ENCODE results near the gene MEI1. TPM values are rescaled to one million over a fixed set of nuclear protein-coding genes. Genes with fewer than 3 reads are reported as not detected.

The MEI1 gene
- total RNA-seq, 3 donors from 2014 or later, result 1.3 to 12.1 (median 4.3) TPM

GRCh38 chr22:41813726-41814410, 114.6 kb downstream of the MEI1 start:
- DNase-seq (ENCODE audit: low spot score in 2 of 2), result no peak
- no peak for TF ChIP-seq CTCF (IDR thresholded peaks at IDR 0.05)
- no peak for TF ChIP-seq POLR2A (IDR thresholded peaks at IDR 0.05)
- TF ChIP-seq POLR2AphosphoS5 (IDR thresholded peaks at IDR 0.05), result no peak
- Histone ChIP-seq H3K36me3 (no peaks in the 10 kb centered on the region), H3K4me3 (no peak overlapping the region), H3K9me3 (no peaks in the 10 kb centered on the region), H3K27me3 (no peaks in the 10 kb centered on the region), H3K4me1 (no peaks in the 10 kb centered on the region), H3K27ac (no peak overlapping the region)
- intact Hi-C loops (cut with DNase I; ENCODE audit: low total_unique reads), result no loop called here

- no peaks in the 10 kb centered on the region for H3K9me3 ChIP-seq
- H3K36me3 ChIP-seq, result no peaks in the 10 kb centered on the region
- no peaks in the 10 kb centered on the region for H3K4me1 ChIP-seq
- intact Hi-C loops (cut with DNase I; ENCODE audit: low total_unique reads), result no loop called here
- DNase-seq (ENCODE audit: low spot score in 2 of 2), result no peak
- no peaks in the 10 kb centered on the region for H3K27me3 ChIP-seq
- TF ChIP-seq CTCF (IDR thresholded peaks at IDR 0.05) (no peak), POLR2AphosphoS5 (IDR thresholded peaks at IDR 0.05) (no peak), POLR2A (IDR thresholded peaks at IDR 0.05) (no peak)
- no peak overlapping the region for H3K4me3 ChIP-seq
- no peak overlapping the region for H3K27ac ChIP-seq
These were observed 116.4 kb downstream of the MEI1 start for GRCh38 chr22:41815716-41816115.

- no peaks in the 10 kb centered on the region for H3K9me3 ChIP-seq
- H3K4me3 ChIP-seq, result no peak overlapping the region
- no peaks in the 10 kb centered on the region for H3K4me1 ChIP-seq
- DNase-seq (ENCODE audit: low spot score in 2 of 2), result no peak
- H3K27me3 ChIP-seq, result no peaks in the 10 kb centered on the region
- H3K36me3 ChIP-seq, result no peaks in the 10 kb centered on the region
- TF ChIP-seq POLR2AphosphoS5 (IDR thresholded peaks at IDR 0.05) (no peak), POLR2A (IDR thresholded peaks at IDR 0.05) (no peak), CTCF (IDR thresholded peaks at IDR 0.05) (no peak)
- intact Hi-C loops (cut with DNase I; ENCODE audit: low total_unique reads), result no loop called here
- H3K27ac ChIP-seq, result no peak overlapping the region
These were observed 116.9 kb downstream of the MEI1 start for GRCh38 chr22:41816241-41816640.

- no peak for DNase-seq (ENCODE audit: low spot score in 2 of 2)
- intact Hi-C loops (cut with DNase I; ENCODE audit: low total_unique reads), result no loop called here
- H3K36me3 ChIP-seq, result no peaks in the 10 kb centered on the region
These were observed 117.6 kb downstream of the MEI1 start for GRCh38 chr22:41816871-41817270.

More at GRCh38 chr22:41816871-41817270, 117.6 kb downstream of the MEI1 start:
- TF ChIP-seq POLR2AphosphoS5 (IDR thresholded peaks at IDR 0.05) (no peak), POLR2A (IDR thresholded peaks at IDR 0.05) (no peak), CTCF (IDR thresholded peaks at IDR 0.05) (no peak)
- Histone ChIP-seq H3K27me3 (no peaks in the 10 kb centered on the region), H3K4me1 (no peaks in the 10 kb centered on the region), H3K27ac (no peak overlapping the region), H3K4me3 (no peak overlapping the region), H3K9me3 (no peaks in the 10 kb centered on the region)
